Endodermal cell (in vitro differentiated cells): ENCODE data around the gene CDK9. TPM values are rescaled to one million over a fixed set of nuclear protein-coding genes. Genes with fewer than 3 reads are reported as not detected.

Experiments used
- DNase-seq: peaks from one replicate; pipeline ENCODE4 v3.0.0-alpha.2; 2017
- H3K27ac ChIP-seq: 2 replicates; pipeline ENCODE4 v1.5.1; 2013; ENCODE audit warnings: mild to moderate bottlenecking, low read depth, low read length, moderate library complexity
- H3K27me3 ChIP-seq: 2 replicates; pipeline ENCODE4 v1.6.1; 2013; ENCODE audit warnings: mild to moderate bottlenecking, low read length, moderate library complexity; ENCODE audit not compliant: insufficient read depth, control insufficient read depth, poor library complexity, severe bottlenecking
- H3K36me3 ChIP-seq: 2 replicates; pipeline ENCODE4 v1.7.0; 2013; ENCODE audit warnings: mild to moderate bottlenecking, low read length, moderate library complexity; ENCODE audit not compliant: control insufficient read depth, insufficient read depth
- H3K4me1 ChIP-seq: one replicate; pipeline ENCODE4 v1.7.0; 2013; ENCODE audit warnings: low read length; ENCODE audit not compliant: control insufficient read depth, insufficient read depth
- H3K4me3 ChIP-seq: 2 replicates; pipeline ENCODE4 v1.5.1; 2013; ENCODE audit warnings: mild to moderate bottlenecking, low read length, moderate library complexity
- H3K9ac ChIP-seq: 2 replicates; pipeline ENCODE4 v1.6.1; 2013; ENCODE audit warnings: mild to moderate bottlenecking, low read length, moderate library complexity; ENCODE audit not compliant: poor library complexity, severe bottlenecking; ENCODE audit errors: extremely low read depth
- H3K9me3 ChIP-seq: 2 replicates; pipeline ENCODE4 v1.6.1; 2013; ENCODE audit warnings: mild to moderate bottlenecking, low read length, moderate library complexity; ENCODE audit not compliant: control insufficient read depth
- H3K27ac Mint-ChIP-seq: 2 replicates; pipeline ENCODE4 v1.8.0; 2020; ENCODE audit warnings: mixed read lengths
- H3K27me3 Mint-ChIP-seq: 2 replicates; pipeline ENCODE4 v1.8.0; 2021; ENCODE audit warnings: mild to moderate bottlenecking, mixed read lengths; ENCODE audit not compliant: insufficient read depth
- H3K36me3 Mint-ChIP-seq: 2 replicates; pipeline ENCODE4 v1.8.0; 2020; ENCODE audit warnings: low read depth, mixed read lengths
- H3K4me1 Mint-ChIP-seq: 2 replicates; pipeline ENCODE4 v1.8.0; 2020; ENCODE audit warnings: mixed read lengths
- H3K4me3 Mint-ChIP-seq: 2 replicates; pipeline ENCODE4 v1.8.0; 2020; ENCODE audit warnings: mild to moderate bottlenecking, moderate library complexity, mixed read lengths
- H3K9me3 Mint-ChIP-seq: 2 replicates; pipeline ENCODE4 v1.8.0; 2020; ENCODE audit warnings: mild to moderate bottlenecking, mixed read lengths
- WGBS, 2 experiments: methylation state at CpG; one replicate each; pipeline versions ENCODE4 v1.1.5 to v1.1.7; 2013; ENCODE audit warnings: missing lambda C conversion rate in 2 of 2, mixed read lengths in 1 of 2; ENCODE audit not compliant: insufficient coverage in 1 of 2, insufficient read length in 1 of 2; 5-methylcytosine and 5-hydroxymethylcytosine counted together
- total RNA-seq, 2 donors: library from RNA; stranded (reverse); fragmentation: NEBNext Ultra II Directional in 1 of 2; extraction: Animal tissue kit (Norgen Biotek cat#: 25700) in 1 of 2; gene quantifications; 2 replicates in 1 of 2; 3 replicates in 1 of 2; pipeline ENCODE4 v1.2.1, GENCODE V29; 2021
- TF ChIP-seq, protein P1 (sequence below): fragments of 200-600 bp; sonication (generic); conservative IDR thresholded peaks from 2 replicates; pipeline ENCODE4 v1.5.0; 2021; ENCODE audit warnings: antibody characterized with exemption, mild to moderate bottlenecking

The CDK9 gene
- total RNA-seq, 2 donors from 2014 or later = 97.1 to 101 TPM

DNA sequence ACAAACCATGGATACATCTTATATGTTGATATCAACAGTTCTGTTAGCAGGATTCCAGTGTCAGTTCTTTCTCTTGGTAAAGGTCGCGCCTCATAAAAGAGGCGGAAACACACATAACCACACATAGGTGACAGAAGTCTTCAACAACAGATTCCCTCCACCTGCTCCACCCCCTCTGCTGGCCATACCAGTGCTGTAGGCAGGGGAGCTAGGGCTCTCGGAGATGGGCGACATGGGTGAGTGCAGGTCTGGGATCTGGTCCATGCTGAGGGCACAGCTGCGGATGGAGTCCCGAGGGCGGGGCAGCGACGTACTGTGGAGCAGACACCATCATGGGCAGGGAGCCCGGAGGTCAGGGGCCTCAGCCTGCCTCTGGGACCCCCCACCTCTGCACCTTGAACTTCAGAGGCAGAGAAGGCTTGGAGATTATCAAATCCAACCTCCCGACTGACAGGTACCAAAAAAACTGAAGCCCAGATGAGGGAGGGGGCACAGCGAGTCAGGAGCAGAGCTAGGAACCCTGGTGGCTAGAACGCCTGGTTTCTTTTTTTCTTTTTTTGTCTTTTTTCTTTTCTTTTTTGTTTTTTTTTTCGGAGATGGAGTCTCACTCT lies 38.8 kb upstream of the CDK9 start:
- H3K27me3 ChIP-seq = peaks cover 5% of the 10 kb centered on the region
- H3K4me1 ChIP-seq = no peaks in the 10 kb centered on the region
- no peaks in the 10 kb centered on the region for H3K9me3 ChIP-seq
- DNase-seq = no peak
- H3K9me3 Mint-ChIP-seq = no peaks in the 10 kb centered on the region
- H3K4me3 ChIP-seq = no peak overlapping the region
- H3K9ac ChIP-seq = no peak overlapping the region
- no peak overlapping the region for H3K27ac ChIP-seq
- no peaks in the 10 kb centered on the region for H3K4me1 Mint-ChIP-seq
- 83 to 89% methylated on average over 10 to 15 of the region's 15 CpGs for WGBS, 2 experiments
- H3K27me3 Mint-ChIP-seq = peaks cover 9% of the 10 kb centered on the region
- TF ChIP-seq, protein P1, sequence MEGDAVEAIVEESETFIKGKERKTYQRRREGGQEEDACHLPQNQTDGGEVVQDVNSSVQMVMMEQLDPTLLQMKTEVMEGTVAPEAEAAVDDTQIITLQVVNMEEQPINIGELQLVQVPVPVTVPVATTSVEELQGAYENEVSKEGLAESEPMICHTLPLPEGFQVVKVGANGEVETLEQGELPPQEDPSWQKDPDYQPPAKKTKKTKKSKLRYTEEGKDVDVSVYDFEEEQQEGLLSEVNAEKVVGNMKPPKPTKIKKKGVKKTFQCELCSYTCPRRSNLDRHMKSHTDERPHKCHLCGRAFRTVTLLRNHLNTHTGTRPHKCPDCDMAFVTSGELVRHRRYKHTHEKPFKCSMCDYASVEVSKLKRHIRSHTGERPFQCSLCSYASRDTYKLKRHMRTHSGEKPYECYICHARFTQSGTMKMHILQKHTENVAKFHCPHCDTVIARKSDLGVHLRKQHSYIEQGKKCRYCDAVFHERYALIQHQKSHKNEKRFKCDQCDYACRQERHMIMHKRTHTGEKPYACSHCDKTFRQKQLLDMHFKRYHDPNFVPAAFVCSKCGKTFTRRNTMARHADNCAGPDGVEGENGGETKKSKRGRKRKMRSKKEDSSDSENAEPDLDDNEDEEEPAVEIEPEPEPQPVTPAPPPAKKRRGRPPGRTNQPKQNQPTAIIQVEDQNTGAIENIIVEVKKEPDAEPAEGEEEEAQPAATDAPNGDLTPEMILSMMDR = peak; percentile 46
- H3K36me3 ChIP-seq = no peaks in the 10 kb centered on the region
- H3K27ac Mint-ChIP-seq = no peak overlapping the region
- H3K36me3 Mint-ChIP-seq = no peaks in the 10 kb centered on the region
- H3K4me3 Mint-ChIP-seq = no peak overlapping the region

DNA sequence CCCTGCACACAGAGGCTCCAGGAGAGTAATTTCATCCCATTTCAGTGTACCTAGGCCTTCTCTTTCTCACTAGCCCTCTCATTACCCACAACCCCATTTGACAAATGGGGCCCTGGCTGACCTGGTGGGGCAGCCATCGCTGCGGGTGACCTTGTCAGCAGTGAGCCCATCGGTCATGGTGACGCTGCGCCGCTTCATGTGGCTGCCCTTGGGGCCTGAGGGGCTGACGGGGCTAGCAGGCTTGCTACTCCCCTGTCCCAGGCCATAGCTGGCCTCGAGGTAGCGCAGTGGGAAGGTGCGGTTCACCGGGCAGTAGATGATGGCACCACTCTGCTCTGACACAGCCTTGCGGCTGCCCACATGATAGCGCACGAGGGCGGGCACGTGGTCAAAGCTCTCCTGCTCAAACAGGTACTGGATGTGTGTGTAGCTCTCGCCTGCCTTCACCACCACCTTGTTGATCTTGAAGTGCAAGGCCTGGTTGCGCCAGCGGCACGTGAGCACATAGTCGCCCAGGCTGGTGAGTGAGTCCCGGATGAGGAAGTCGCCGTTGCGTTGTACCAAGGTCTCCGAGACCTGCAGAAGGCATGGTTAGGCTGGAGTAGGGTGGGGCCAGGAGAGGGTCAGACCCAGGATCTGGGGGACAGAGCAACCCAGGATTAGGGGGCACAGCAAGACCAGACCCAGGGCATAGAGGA lies 36.6 kb upstream of the CDK9 start:
- Histone ChIP-seq H3K27ac (no peak overlapping the region), H3K9me3 (no peaks in the 10 kb centered on the region), H3K27me3 (peaks cover 27% of the 10 kb centered on the region), H3K9ac (no peak overlapping the region), H3K36me3 (no peaks in the 10 kb centered on the region), H3K4me1 (no peaks in the 10 kb centered on the region), H3K4me3 (no peak overlapping the region)
- Mint-ChIP-seq H3K27ac (no peak overlapping the region), H3K9me3 (no peaks in the 10 kb centered on the region), H3K4me3 (no peak overlapping the region), H3K36me3 (no peaks in the 10 kb centered on the region), H3K4me1 (no peaks in the 10 kb centered on the region), H3K27me3 (peaks cover 31% of the 10 kb centered on the region)
- no peak for DNase-seq
- WGBS, 2 experiments = 91 to 94% methylated on average over 16 to 26 of the region's 26 CpGs
- TF ChIP-seq, protein P1 = no peak

DNA sequence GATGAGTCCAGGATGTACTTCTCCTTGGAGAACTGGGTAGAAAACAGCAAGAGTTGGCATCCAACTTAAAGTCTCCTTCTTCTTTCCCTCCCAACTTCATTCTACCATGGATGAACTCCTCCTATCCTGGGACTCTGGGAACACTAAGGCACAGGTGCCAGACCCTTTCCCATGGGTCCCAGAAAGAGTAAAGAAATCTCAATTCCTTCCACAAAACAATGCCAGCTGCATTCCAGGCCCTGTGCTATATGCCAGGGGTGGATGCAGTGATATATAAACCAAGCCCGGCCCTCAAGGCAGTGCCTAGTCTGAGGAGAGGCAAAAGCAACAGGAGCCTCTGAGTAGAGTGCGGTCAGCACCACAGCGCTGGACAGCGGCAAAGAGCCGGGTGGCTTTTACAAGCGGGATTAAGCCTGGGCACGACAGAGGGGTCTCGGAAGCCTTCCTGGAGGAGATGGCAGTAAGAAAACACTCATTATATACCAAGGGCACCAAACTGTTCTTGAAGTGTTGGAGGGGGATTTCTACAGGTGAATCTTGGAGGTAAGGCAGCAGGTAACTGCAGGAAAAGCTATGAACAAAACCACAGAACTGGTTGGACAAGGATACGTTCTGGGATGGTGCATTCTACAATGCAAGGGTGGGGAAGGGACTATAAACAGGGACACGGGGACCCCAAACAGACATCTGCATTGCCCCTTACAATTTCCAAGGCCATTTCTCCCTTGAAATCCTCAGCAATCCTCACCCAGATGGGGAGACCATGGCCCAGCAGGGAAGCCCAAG lies 34.4 kb upstream of the CDK9 start:
- Mint-ChIP-seq H3K9me3 (no peaks in the 10 kb centered on the region), H3K4me1 (no peaks in the 10 kb centered on the region), H3K27me3 (peaks cover 47% of the 10 kb centered on the region), H3K4me3 (no peak overlapping the region), H3K27ac (no peak overlapping the region), H3K36me3 (no peaks in the 10 kb centered on the region)
- Histone ChIP-seq H3K4me1 (no peaks in the 10 kb centered on the region), H3K9ac (no peak overlapping the region), H3K9me3 (no peaks in the 10 kb centered on the region), H3K27me3 (peaks cover 47% of the 10 kb centered on the region), H3K27ac (no peak overlapping the region), H3K36me3 (no peaks in the 10 kb centered on the region), H3K4me3 (no peak overlapping the region)
- TF ChIP-seq, protein P1 = no peak
- DNase-seq = peak; percentile 87
- WGBS, 2 experiments = 39 to 48% methylated on average over 4 to 10 of the region's 10 CpGs
